ENCODE results near the gene PCNX2.

Gene PCNX2

GRCh38 chr1:233295237-233295974, at the start of gene PCNX2:
PCNX2 (minus strand) TSS chr1:233295725; CDS start chr1:233295478, 247 bp downstream.
- DNase-seq: peak; percentile 59 to 67

GRCh38 chr1:233343262-233343661, 47.7 kb upstream of the PCNX2 start:
- DNase-seq: no peak

GRCh38 chr1:233342086-233342485, 46.6 kb upstream of the PCNX2 start:
- no peak for DNase-seq

GRCh38 chr1:233340966-233341516, 45.5 kb upstream of the PCNX2 start:
- no peak for DNase-seq

GRCh38 chr1:233340031-233340555, 44.6 kb upstream of the PCNX2 start:
- DNase-seq: no peak

GRCh38 chr1:233338102-233338501, 42.6 kb upstream of the PCNX2 start:
- DNase-seq: no peak

- no peak for DNase-seq
Observed at GRCh38 chr1:233337505-233337904, 42.0 kb upstream of the PCNX2 start.

- no peak for DNase-seq
Observed at GRCh38 chr1:233336554-233337456, 41.3 kb upstream of the PCNX2 start.

- DNase-seq: no peak
Observed at GRCh38 chr1:233334092-233334491, 38.6 kb upstream of the PCNX2 start.

- no peak for DNase-seq
Observed at GRCh38 chr1:233333086-233333485, 37.6 kb upstream of the PCNX2 start.

GRCh38 chr1:233331676-233332519, 36.4 kb upstream of the PCNX2 start:
- DNase-seq: no peak

- peak; percentile 12 to 24 for DNase-seq
Observed at GRCh38 chr1:233328142-233328921, 32.8 kb upstream of the PCNX2 start.

GRCh38 chr1:233327651-233328141, 32.2 kb upstream of the PCNX2 start, which contains the start of gene MAP3K21:
MAP3K21 (plus strand) TSS chr1:233327724; CDS start chr1:233328029, 305 bp downstream.
- peak in 1 of 2 experiments; percentile 11 for DNase-seq

- DNase-seq: peak; percentile 84 to 85
Observed at GRCh38 chr1:233326811-233327650, 31.5 kb upstream of the PCNX2 start.

GRCh38 chr1:233326319-233326718, 30.8 kb upstream of the PCNX2 start:
- no peak for DNase-seq

GRCh38 chr1:233323718-233324117, 28.2 kb upstream of the PCNX2 start:
- DNase-seq: no peak

GRCh38 chr1:233320023-233320422, 24.5 kb upstream of the PCNX2 start:
- DNase-seq: no peak

GRCh38 chr1:233319272-233319671, 23.7 kb upstream of the PCNX2 start:
- DNase-seq: no peak

- no peak for DNase-seq
Observed at GRCh38 chr1:233316473-233316872, 20.9 kb upstream of the PCNX2 start.

- no peak for DNase-seq
Observed at GRCh38 chr1:233315718-233316301, 20.3 kb upstream of the PCNX2 start.

All from stimulated activated CD4-positive, alpha-beta T cell treated with anti-CD3 and anti-CD28 coated beads, Interleukin-4, amount 100 ng/mL, for 4 hours (primary cell).